ENCODE data around the gene RNFT1.
"Not testable (repeated sequence)": the region's sequence is repeated elsewhere in the genome, so short reads cannot be mapped to it uniquely, and the experiment has no call there.

The RNFT1 gene

GRCh38 chr17:59964482-59965328, at the start of gene RNFT1:
Gene RNFT1 (minus strand): TSS chr17:59964740. CDS start chr17:59964663, 77 bp downstream.
- peak; percentile 82 to 98 (median 92) for DNase-seq (ENCODE audit: low read depth in 3 of 3)

GRCh38 chr17:60009326-60009725, 44.8 kb upstream of the RNFT1 start:
- DNase-seq (ENCODE audit: low read depth in 3 of 3): not testable (repeated sequence)

DNA sequence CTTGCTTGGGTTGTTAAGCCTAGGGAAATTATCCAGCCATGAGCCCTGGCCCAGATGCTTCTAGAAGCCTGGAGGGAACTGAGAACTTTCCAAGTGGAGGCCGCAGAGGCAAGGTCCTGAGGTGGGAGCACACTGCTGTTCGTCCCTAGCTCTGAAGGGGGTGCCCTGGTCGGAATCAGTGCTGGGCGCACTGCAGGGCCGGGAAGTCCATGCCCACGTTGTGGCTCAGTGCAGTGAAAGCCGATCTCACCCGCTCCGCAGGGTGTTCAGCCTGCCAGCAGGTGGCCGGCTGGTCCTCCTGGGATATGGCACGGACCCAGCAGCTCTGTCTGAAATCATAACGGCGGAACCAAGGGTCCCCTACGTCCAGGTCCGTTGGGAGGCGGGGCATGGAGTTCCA, 43.8 kb upstream of the RNFT1 start:
- DNase-seq (ENCODE audit: low read depth in 3 of 3): not testable (repeated sequence)

GRCh38 chr17:60006160-60006559, 41.6 kb upstream of the RNFT1 start:
- DNase-seq (ENCODE audit: low read depth in 3 of 3): no peak

DNA sequence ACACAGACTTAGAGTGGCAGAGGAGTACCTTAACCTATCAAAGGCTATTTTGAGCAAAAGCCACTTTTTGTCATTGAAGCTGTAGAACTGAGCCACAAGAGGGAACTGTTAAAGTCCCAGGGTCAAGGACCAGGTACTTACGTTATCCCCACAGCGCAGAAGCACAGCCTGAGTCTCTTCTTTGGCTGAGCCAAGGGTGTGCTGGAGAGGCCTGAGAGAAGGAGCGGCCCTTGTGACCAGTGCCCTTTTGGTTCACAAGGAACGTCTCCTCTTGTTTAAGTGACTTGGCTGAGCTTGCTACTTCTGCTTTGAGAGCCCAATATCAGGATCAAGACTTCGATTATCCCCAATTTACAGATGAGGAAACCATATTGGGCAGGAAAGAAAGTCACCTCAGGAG, 40.0 kb upstream of the RNFT1 start:
- DNase-seq (ENCODE audit: low read depth in 3 of 3): not testable (repeated sequence)

DNA sequence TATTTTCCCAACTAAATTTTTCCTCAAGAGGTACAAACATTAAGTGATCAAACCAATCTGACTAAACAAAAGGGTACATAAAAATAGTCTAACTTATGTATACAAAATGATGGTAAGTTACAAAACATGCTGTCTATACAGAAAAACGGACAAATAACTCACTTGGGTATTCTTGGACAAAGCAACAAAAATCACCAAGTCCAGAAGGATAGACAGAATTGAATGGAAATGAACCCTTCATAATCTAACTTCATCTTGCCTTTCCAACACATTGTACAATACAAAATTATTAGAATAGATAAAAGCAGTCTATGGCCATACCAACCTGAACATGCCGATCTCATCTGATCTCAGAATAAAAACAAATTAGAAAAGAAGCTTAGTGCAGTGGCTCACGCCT, 37.9 kb upstream of the RNFT1 start:
- DNase-seq (ENCODE audit: low read depth in 3 of 3): not testable (repeated sequence)

DNA sequence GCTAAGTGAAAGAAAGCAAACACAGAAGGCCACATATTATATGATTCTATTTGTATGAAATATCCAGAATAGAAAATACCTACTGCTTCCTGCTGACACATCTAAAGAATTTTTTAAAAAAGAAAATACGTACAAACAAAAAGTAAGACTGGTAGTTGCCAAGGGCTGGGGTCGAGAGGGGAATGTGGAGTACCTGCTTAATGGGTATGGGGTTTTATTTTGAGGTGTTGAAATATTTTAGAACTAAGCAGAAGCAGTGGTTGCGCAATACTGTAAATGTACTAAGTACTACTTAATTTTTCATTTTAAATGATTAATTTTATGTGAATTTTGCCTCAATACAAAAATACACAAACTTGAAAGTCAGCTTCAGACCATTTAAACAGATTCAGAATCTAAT, 32.1 kb upstream of the RNFT1 start:
- DNase-seq (ENCODE audit: low read depth in 3 of 3): not testable (repeated sequence)

DNA sequence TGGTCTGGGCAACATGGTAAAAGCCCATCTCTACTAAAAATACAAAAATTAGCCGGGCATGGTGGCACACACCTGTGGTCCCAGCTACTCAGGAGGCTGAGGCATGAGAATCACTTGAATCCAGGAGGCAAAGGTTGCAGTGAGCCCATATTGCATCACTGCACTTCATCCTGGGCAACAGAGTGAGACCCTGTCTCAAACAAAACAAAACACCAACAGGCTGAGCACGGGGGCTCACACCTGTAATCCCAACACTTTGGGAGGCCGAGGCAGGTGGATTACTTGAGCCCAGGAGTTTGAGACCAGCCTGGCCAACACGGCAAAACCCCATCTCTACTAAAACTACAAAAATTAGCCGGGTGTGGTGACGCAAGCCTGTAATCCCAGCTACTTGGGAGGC, 10.6 kb upstream of the RNFT1 start:
- DNase-seq (ENCODE audit: low read depth in 3 of 3): not testable (repeated sequence)

DNA sequence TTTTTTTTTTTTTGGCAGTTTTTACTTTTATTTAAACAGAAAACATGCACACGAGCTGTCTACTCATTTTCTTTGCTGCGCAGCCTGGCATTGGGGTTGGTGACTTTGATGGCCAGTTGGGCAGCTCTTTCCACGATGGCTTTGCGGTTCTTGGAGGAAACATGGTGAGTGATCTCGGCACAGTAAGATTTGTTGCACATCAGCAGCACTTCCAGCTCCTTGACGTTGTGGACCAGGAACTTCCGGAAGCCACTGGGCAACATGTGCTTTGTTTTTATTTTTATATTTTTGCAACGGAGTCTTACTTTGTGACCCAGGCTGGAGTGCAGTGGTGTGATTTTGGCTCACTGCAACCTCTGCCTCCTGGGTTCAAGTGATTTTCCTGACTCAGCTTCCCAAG, 8.9 kb upstream of the RNFT1 start:
- not testable (repeated sequence) for DNase-seq (ENCODE audit: low read depth in 3 of 3)

DNA sequence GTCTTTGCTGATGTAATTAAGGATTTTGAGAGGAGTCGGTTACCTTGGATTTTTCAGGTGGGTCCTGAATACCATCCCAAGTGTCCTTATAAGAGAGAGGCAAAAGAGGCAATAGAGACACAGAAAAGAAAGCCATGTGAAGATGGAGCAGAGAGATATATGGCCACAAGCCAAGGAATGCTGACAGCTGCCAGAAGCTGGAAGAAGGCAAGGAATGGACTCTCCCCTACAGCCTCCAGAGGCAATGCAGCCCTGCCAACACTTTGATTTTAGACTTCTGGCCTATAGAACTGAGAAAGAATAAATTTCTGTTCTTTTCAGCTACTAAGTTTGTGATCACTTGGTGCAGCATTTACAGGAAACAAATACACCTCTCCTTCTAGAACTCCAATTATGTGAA, 8.2 kb upstream of the RNFT1 start:
- DNase-seq (ENCODE audit: low read depth in 3 of 3): no peak

- not testable (repeated sequence) for DNase-seq (ENCODE audit: low read depth in 3 of 3)
These were observed 7.2 kb upstream of the RNFT1 start for GRCh38 chr17:59971771-59972170.

DNA sequence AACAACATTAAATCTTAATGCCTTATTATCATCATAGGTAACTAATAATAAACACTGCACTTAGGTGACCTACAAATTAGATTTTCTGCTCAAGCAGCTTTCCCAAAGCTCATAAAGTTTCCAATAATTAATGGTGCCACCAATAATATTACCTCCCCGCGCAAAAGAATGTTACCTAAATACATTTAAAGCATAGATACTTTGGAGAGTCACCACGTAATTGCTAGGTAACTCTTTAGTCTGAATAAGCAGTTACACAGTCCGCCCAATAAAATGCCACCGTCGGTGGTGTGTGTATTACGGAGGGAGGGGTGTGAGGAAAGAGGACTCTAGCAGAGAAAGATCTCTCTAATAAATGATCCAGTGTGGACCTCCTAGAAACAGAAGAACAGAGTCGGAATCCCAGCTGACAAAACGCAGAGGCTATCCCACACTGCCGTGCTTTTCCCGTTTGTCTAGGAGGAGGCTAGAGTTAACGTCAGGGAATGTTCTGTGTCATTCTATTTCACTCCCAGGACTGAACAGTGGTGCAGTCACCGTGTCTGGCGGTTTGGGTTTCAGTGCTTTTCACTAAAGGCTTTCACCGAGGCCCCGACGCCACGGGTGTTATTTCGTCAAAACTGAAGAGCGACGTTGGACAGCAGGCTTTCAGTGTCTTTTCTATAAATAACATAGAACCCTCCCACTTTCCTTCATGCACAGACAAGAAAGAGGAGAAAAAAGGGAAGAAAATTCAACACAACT, 630 bp downstream of the RNFT1 start:
- peak in 2 of 3 donors; percentile 23 to 40 for DNase-seq (ENCODE audit: low read depth in 3 of 3)

GRCh38 chr17:59962739-59963318, 1.7 kb downstream of the RNFT1 start:
- DNase-seq (ENCODE audit: low read depth in 3 of 3): no peak

DNA sequence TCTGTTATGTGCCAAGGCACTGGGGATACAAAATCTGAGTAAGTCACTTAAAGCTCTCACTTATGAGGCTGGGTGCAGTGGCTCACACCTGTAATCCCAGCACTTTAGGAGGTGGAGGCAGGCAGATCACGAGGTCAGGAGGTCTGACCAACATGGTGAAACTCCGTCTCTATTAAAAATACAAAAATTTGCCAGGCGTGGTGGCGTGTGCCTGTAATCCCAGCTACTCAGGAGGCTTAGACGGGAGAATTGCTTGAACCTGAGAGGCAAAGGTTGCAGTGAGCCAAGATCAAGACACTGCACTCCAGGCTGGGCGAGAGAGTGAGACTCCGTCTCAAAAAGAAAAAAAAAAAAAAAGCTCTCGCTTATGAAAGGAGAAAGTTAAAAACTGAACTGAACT, 5.0 kb downstream of the RNFT1 start:
- not testable (repeated sequence) for DNase-seq (ENCODE audit: low read depth in 3 of 3)

- DNase-seq (ENCODE audit: low read depth in 3 of 3): no peak
These were observed 9.7 kb downstream of the RNFT1 start for GRCh38 chr17:59954856-59955255.

GRCh38 chr17:59950049-59950448, 14.5 kb downstream of the RNFT1 start:
- DNase-seq (ENCODE audit: low read depth in 3 of 3): no peak

DNA sequence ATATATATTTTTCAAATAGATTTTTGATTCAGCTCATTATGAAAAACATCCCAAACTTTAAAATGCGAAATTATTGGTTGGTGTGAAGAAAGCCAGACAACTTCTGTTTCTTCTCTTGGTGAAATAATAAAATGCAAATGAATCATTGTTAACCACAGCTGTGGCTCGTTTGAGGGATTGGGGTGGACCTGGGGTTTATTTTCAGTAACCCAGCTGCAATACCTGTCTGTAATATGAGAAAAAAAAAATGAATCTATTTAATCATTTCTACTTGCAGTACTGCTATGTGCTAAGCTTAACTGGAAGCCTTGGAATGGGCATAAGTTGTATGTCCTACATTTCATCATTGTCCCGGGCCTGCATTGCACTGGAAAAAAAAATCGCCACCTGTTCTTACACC, 17.2 kb downstream of the RNFT1 start:
- not testable (repeated sequence) for DNase-seq (ENCODE audit: low read depth in 3 of 3)

- not testable (repeated sequence) for DNase-seq (ENCODE audit: low read depth in 3 of 3)
These were observed 18.1 kb downstream of the RNFT1 start for GRCh38 chr17:59946433-59946832.

GRCh38 chr17:59941131-59941530, 23.4 kb downstream of the RNFT1 start:
- no peak for DNase-seq (ENCODE audit: low read depth in 3 of 3)

DNA sequence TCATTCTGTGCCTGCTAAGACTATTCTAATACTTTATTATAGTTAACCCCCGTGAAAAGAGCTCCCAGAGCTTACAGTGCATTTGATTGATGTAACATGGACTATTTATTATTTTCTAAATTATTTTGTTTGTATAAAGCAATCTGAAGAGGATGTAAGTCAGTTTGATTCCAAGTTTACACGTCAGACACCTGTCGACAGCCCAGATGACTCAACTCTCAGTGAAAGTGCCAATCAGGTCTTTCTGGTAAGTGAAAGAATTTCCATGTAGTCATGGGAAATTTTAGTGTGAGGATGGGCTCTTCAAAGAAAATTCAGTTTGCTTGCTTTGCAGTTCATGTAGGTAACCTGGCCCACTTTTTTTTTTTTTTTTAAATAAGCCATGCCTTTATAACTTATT, 23.8 kb downstream of the RNFT1 start:
- peak in 2 of 3 donors; percentile 9 to 14 for DNase-seq (ENCODE audit: low read depth in 3 of 3)

DNA sequence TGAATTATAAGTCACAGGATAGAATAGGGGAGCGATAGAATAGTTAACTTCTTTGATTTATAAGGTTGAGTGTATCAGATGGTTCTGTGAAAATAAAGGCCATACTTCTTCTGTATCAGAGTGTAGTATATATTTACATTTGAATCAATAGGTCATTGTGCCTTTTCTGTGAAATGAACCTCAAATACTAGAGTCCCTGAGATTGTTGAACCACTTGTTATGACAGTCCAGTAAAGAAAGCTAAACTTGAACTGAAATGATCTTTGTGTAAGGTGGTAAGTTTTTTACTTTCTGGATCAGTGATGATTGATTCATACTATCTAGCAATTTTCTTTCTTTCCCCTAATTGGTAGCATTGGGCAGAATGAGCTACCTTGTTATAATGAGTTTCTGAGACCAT, 31.2 kb downstream of the RNFT1 start:
- DNase-seq (ENCODE audit: low read depth in 3 of 3): not testable (repeated sequence)

DNA sequence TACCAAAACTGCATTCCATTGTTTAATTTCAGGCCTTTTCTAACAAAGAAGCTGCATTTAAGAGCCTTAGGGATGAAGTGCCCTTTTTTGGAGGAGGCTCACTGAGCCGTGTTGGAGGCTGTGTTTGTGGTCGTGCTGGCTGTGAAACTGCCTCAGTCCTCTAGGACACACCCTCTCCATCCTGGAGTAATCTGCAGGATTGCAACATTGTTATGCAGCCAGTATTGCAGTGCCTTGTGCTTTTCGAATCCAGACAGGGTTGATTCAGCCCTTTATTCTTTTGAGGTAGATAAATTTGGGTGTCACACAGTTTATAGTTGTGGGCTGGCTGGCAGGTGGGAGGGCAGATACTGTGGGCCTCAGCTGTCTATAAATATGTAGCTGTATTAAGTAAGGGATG, 33.8 kb downstream of the RNFT1 start:
- DNase-seq (ENCODE audit: low read depth in 3 of 3): not testable (repeated sequence)
